Epithelial cell of prostate (primary cell): ENCODE results near the gene MOB3A.
"Not testable (repeated sequence)": the region's sequence is repeated elsewhere in the genome, so short reads cannot be mapped to it uniquely, and the experiment has no call there.

ENCODE experiments used
- DNase-seq: peaks from one replicate; pipeline ENCODE4 v3.0.0-alpha.2; 2011; ENCODE audit warnings: low read depth, low spot score
- H3K27ac ChIP-seq: fragments of 450-650 bp; 2 replicates; pipeline ENCODE4 v1.5.1; 2017; ENCODE audit warnings: mild to moderate bottlenecking

The MOB3A gene

GRCh38 chr19:2096034-2096479 is at the start of gene MOB3A:
TSS of gene MOB3A (minus strand) at chr19:2096326. CDS start at chr19:2078560, 17,766 bp downstream.
- peak; percentile 70 for DNase-seq
- H3K27ac ChIP-seq, result peak within 1 kb of the TSS; percentile 98

- no peak for DNase-seq
- no peak overlapping the region for H3K27ac ChIP-seq
Observed at GRCh38 chr19:2145831-2146241, 49.7 kb upstream of the MOB3A start.

GRCh38 chr19:2144190-2144589 is 48.1 kb upstream of the MOB3A start:
- DNase-seq, result no peak
- no peak overlapping the region for H3K27ac ChIP-seq

- no peak for DNase-seq
- H3K27ac ChIP-seq, result no peak overlapping the region
Observed at GRCh38 chr19:2142173-2142829, 46.2 kb upstream of the MOB3A start.

- no peak overlapping the region for H3K27ac ChIP-seq
- DNase-seq, result no peak
Observed at GRCh38 chr19:2140138-2140569, 44.0 kb upstream of the MOB3A start.

GRCh38 chr19:2139385-2140137 is 43.4 kb upstream of the MOB3A start:
- DNase-seq, result no peak
- H3K27ac ChIP-seq, result no peak overlapping the region

- no peak for DNase-seq
- no peak overlapping the region for H3K27ac ChIP-seq
Observed at GRCh38 chr19:2138061-2138728, 42.1 kb upstream of the MOB3A start.

- no peak for DNase-seq
- H3K27ac ChIP-seq, result no peak overlapping the region
Observed at GRCh38 chr19:2136796-2137195, 40.7 kb upstream of the MOB3A start.

- no peak for DNase-seq
- no peak overlapping the region for H3K27ac ChIP-seq
Observed at GRCh38 chr19:2135474-2136402, 39.6 kb upstream of the MOB3A start.

GRCh38 chr19:2132731-2133490 is 36.8 kb upstream of the MOB3A start:
- no peak for DNase-seq
- H3K27ac ChIP-seq, result no peak overlapping the region

GRCh38 chr19:2132191-2132590 is 36.1 kb upstream of the MOB3A start:
- DNase-seq, result no peak
- no peak overlapping the region for H3K27ac ChIP-seq

- not testable (repeated sequence) for DNase-seq, H3K27ac ChIP-seq
Observed at GRCh38 chr19:2131012-2131975, 35.2 kb upstream of the MOB3A start.

- no peak for DNase-seq
- no peak overlapping the region for H3K27ac ChIP-seq
Observed at GRCh38 chr19:2129892-2130770, 34.0 kb upstream of the MOB3A start.

- DNase-seq, result no peak
- H3K27ac ChIP-seq, result no peak overlapping the region
Observed at GRCh38 chr19:2129486-2129885, 33.4 kb upstream of the MOB3A start.

GRCh38 chr19:2129022-2129421 is 32.9 kb upstream of the MOB3A start:
- no peak for DNase-seq
- no peak overlapping the region for H3K27ac ChIP-seq

- not testable (repeated sequence) for DNase-seq, H3K27ac ChIP-seq
Observed at GRCh38 chr19:2128252-2128651, 32.1 kb upstream of the MOB3A start.

GRCh38 chr19:2127758-2128157 is 31.6 kb upstream of the MOB3A start:
- no peak overlapping the region for H3K27ac ChIP-seq

More at GRCh38 chr19:2127758-2128157, 31.6 kb upstream of the MOB3A start:
- no peak for DNase-seq
